ENCODE data around the gene AKAP17A.
"Not testable (repeated sequence)": the region's sequence is repeated elsewhere in the genome, so short reads cannot be mapped to it uniquely, and the experiment has no call there.

Gene AKAP17A

DNA sequence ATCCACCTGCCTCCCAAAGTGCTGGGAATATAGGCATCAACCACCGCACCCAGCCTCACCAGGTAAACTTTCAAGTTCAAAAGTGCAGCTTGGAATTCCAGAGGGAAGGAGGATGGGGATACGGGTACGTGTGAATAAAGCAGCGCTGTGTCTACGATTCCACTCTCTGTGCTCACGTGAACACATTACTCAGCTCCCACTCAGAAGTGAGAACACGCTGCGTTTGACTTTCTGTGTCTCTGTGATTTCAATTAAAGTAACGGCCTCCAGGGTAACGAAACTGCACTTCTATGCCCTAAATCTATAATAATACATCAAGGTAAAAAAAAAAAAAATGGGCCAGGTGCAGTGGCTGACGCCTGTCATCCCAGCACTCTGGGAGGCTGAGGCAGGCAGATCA is 15.1 kb downstream of the AKAP17A start:
- no peak for DNase-seq

DNA sequence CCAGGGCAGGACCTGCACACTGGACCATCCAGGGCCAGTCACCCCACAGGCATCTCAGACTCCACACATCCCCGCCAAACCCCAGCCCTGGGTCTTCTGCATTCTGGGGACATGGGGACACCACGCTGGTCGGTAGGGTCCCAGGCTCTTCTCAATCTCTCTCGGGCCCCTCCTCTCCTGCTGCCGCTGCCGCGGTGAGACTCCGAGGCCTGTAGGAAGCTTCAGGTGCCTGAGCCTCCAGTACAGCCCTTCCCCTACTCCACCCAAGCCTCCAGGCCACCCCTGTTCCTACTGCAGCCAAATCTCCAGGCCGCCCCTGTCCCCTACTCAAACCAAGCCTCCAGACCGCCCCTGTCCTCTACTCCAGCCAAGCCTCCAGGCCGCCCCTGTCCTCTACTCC is 17.9 kb downstream of the AKAP17A start:
- no peak for DNase-seq

DNA sequence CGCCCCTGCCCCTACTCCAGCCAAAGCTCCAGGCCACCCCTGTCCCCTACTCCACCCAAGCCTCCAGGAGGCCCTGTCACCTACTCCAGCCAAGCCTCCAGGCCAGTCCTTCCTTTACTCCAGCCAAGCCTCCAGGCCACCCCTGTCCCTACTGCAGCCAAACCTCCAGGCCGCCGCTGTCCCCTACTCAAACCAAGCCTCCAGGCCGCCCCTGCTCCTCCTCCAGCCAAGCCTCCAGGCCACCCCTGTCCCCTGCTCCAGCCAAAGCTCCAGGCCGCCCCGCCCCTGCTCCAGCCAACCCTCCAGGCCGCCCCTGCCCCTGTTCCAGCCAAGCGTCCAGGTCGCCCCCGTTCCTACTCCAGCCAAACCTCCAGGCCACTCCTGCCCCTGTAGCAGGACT is 18.4 kb downstream of the AKAP17A start:
- no peak for DNase-seq

DNA sequence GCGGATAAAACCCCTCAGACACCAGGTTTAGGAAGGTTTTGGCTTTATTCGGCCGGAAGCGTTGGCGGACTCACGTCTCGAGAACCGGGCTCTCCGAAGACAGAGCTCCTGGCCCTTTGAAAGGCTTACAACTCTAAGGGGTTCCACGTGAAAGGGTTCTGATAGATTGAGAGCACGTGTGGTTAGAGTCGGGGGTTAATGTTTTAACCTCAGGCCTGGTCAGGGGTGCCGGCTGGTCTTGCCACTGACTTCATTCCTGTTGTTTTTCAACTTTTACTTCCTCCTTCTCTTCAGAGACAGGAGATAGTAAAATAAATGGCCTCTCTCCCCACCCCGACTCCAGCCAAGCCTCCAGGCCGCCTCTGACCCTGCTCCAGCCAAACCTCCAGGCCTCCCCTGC is 18.8 kb downstream of the AKAP17A start:
- DNase-seq: no peak

DNA sequence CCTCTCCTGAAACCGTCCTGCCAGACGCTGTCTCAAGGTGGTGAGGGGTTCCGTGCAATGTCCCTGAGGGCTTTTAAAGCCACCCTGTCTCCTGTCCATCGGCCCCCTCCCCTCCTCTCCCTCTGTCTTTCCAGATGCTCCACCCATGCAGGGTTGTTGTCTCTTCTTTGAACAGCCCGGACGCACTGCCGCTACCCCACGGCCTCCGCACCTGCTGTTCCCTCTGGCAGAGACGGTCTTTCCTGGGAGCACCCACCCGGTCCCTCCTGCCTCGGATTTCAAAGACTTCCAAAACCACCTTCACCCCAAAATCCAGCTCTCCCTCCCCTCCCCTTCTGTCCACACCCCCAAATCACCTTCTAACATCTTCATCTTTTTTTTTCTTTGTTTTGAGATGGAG is 19.3 kb downstream of the AKAP17A start:
- no peak for DNase-seq

DNA sequence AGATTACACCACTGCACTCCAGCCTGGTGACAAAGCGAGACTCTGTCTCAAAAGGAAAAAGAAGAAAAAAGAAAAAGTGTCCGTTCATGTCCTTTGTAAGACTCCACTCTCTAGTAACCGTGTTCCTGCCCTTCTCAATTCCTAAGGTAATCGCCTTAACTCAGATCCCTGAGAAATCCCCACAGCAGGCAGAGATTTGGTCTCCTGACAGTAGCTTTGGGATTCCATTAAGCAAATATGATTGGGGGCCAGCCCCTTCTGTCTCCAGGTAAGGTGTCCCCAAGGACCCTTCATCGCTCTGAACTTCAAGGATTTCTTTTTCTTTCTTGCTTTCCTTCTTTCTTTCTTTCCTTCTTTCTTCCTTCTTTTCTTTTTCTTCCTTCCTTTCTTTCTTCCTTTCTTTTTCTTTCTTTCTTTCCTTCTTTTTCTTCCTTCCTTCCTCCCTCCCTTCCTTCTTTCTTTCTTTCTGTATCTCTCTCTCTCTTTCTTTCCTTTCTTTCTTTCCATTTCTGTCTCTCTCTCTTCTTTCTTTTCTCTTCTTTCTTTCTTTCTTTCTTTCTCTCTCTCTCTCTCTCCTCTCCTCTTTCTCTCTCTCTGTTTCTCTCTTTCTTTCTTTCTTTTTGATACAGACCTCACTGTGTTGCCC is 21.4 kb downstream of the AKAP17A start:
- no peak for DNase-seq

DNA sequence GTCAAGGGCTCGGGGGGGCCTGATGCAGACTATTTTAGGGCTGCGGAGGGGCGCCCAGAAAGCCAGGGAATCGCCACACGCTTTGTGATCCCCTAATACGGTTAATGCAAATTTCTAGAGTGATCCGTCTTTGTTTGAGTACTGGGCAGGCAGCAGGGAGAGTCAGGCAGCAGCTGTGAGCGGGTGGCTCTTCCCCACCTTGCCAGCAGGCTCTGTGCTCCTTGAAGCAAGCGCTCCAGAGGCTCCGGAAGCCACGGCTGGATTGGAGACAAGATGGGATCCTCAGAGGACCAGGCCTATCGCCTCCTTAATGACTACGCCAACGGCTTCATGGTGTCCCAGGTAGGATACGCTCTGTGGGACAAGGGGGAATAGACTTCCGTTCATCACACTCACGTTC is 23.5 kb downstream of the AKAP17A start, which contains the start of gene ASMT:
Gene ASMT, plus strand, starts transcription at position 133 of the 400 bp plus-strand sequence. Its CDS starts 141 bp downstream, at position 274.
- no peak for DNase-seq

DNA sequence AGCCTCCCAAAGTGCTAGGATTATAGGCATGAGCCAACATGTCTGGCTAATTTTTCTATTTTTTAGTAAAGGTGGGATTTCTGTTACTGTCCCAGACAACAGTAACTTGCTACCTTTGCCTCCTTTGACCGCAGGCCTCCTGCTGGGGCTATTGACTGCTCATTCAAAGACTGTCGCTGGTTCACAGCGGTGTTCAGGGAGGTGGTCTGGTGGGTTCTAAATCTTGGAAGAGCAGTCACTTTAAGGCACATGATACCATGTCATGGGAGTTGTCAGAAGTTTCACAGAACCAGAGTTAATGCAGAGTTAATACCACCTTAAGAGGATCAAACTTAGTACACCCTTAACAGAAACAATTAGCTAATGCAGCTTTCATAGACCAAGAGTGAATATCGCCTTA is 27.3 kb downstream of the AKAP17A start:
- no peak for DNase-seq

DNA sequence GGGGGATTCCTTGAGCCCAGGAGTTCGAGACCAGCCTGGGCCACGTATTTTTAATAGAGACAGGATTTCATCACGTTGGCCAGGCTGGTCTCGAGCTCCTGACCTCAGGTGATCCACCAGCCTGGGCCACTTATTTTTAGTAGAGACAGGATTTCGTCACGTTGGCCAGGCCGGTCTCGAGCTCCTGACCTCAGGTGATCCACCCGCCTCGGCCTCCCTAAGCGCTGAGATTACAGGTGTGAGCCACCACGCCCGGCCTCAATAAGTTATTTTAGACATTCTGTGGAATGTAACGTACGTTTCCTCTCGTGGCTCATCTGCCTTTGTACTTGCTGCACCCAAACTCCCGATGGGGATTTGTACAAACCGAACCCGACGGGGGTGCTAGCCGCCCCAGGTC is 32.3 kb downstream of the AKAP17A start:
- no peak for DNase-seq

DNA sequence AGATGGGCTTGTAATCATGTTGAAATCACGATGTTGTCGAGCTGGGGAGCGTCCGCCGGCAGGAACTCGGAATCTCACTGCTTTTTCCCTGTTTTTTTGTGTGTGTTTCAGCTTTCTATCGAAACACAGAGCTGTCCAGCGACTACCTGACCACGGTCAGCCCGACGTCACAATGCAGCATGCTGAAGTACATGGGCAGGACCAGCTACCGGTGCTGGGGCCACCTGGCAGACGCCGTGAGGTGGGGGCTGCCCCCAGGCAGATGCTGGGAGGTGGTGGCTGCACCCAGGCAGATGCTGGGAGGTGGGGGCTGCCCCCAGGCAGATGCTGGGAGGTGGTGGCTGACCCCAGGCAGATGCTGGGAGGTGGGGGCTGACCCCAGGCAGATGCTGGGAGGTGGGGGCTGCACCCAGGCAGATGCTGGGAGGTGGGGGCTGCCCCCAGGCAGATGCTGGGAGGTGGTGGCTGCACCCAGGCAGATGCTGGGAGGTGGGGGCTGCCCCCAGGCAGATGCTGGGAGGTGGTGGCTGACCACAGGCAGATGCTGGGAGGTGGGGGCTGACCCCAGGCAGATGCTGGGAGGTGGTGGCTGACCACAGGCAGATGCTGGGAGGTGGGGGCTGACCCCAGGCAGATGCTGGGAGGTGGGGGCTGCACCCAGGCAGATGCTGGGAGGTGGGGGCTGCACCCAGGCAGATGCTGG is 32.9 kb downstream of the AKAP17A start:
- not testable (repeated sequence) for DNase-seq

DNA sequence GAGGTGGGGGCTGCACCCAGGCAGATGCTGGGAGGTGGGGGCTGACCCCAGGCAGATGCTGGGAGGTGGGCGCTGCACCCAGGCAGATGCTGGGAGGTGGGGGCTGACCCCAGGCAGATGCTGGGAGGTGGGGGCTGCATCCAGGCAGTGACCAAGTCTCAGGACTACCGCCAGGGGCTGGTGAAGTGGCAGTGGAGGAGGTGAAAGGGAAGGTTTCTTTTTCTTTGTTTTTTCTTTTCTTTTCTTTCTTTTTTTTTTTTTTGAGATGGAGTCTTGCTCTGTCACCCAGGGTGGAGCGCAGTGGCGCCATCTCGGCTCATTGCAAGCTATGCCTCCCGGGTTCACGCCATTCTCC is 33.4 kb downstream of the AKAP17A start:
- DNase-seq: not testable (repeated sequence)

DNA sequence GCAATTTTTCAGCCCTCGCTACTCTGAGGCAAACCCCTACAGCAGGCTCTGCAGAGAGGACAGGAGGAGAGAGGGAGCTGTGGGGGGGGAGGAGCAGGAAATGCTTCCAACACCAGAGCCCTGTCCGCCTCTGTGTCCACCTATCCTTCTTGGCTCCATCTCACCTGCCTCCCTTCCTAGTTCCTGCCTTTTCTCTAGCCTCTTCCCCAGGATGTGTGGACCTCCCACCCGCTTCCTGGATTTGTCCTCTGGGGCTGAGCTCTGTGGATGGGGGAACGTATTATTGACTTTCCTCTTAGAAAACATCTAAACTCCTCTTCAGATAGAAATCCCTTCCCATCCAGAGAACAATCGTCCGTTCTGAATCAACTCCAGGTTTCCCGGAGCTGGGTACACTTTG is 37.8 kb downstream of the AKAP17A start:
- DNase-seq: no peak

DNA sequence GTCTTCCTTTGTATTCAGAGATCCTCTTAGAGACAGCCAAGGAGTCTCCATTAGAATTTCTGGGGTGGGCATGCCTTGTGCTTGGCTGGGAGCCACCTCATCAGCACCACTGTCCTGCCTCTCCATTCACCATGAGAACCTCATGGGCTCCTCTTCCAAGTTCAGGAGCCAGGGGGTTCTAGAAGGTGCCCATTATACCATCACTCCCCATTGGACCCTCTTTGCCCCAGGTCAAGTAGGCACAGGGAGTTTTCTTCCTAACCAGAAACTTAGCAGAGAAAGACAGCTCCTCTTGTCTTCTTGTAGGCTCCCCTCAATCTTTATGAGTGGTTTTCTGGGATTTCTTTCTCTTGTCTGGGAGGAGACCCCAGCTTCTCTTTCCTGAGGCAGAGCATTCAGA is 54.6 kb downstream of the AKAP17A start:
- DNase-seq: no peak

DNA sequence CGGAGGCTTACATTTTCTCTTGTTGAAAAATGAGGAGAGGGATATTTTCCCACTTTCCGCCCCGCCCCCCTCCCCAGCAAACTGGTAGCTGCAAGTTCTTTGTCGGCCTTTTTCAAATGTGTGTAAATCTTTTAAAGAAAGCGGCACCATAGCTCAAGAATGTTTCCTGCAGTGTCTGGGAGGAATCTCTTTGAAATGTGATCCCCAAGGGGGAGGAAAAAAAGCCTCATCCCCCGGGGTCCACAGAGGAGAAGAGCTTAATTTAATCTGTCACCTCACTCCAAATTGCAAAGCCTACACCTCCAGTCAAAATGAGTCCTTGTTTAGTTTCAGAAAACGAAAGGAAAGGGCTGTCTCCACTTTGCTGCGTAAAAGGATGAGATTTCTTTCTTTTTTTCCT is 58.2 kb downstream of the AKAP17A start:
- no peak for DNase-seq

All from cortex of kidney (tissue), 1 donor.